Trophoblast cell (in vitro differentiated cells and primary cell): Measurements from ENCODE around the gene NLRP5.

ENCODE experiments used
- DNase-seq, 2 donors: peaks; one replicate each; pipeline ENCODE4 v3.0.0-alpha.2; 2016
- H2AFZ ChIP-seq: 2 replicates; pipeline ENCODE4 v1.6.1; 2013; ENCODE audit warnings: low read length, moderate library complexity, mild to moderate bottlenecking; ENCODE audit not compliant: insufficient read depth, poor library complexity
- H2AK5ac ChIP-seq: 2 replicates; pipeline ENCODE4 v1.6.1; 2013; ENCODE audit warnings: mild to moderate bottlenecking, low read length
- H2BK120ac ChIP-seq: 2 replicates; pipeline ENCODE4 v1.6.1; 2013; ENCODE audit warnings: low read length, mild to moderate bottlenecking, moderate library complexity; ENCODE audit not compliant: insufficient read depth, poor library complexity
- H2BK12ac ChIP-seq: 2 replicates; pipeline ENCODE4 v1.6.1; 2013; ENCODE audit warnings: mild to moderate bottlenecking, low read length, moderate library complexity
- H2BK5ac ChIP-seq: 2 replicates; pipeline ENCODE4 v1.6.1; 2013; ENCODE audit warnings: low read length, low read depth, moderate library complexity, mild to moderate bottlenecking; ENCODE audit not compliant: poor library complexity
- H3K14ac ChIP-seq: 2 replicates; pipeline ENCODE4 v1.6.1; 2013; ENCODE audit warnings: mild to moderate bottlenecking, low read length
- H3K18ac ChIP-seq: 2 replicates; pipeline ENCODE4 v1.6.1; 2013; ENCODE audit warnings: mild to moderate bottlenecking, low read length
- H3K23ac ChIP-seq: 2 replicates; pipeline ENCODE4 v1.6.1; 2013; ENCODE audit warnings: low read length
- H3K27ac ChIP-seq: 2 replicates; pipeline ENCODE4 v1.5.1; 2013; ENCODE audit warnings: low read depth, mild to moderate bottlenecking, inconsistent platforms, low read length, moderate library complexity
- H3K27me3 ChIP-seq: 2 replicates; pipeline ENCODE4 v1.6.1; 2013; ENCODE audit warnings: inconsistent platforms, mild to moderate bottlenecking, low read length, moderate library complexity; ENCODE audit not compliant: insufficient read depth
- H3K36me3 ChIP-seq, 2 experiments: 1 replicate in 1 of 2; 2 replicates in 1 of 2; pipeline ENCODE4 v1.6.1; 2013; ENCODE audit warnings: low read length in 2 of 2, mild to moderate bottlenecking in 2 of 2, moderate library complexity in 1 of 2; ENCODE audit not compliant: insufficient read depth in 2 of 2, control insufficient read depth in 1 of 2
- H3K4ac ChIP-seq: 2 replicates; pipeline ENCODE4 v1.6.1; 2013; ENCODE audit warnings: low read depth, mild to moderate bottlenecking, low read length, moderate library complexity
- H3K4me1 ChIP-seq, 2 experiments: 1 replicate in 1 of 2; 2 replicates in 1 of 2; pipeline ENCODE4 v1.6.1; 2013; ENCODE audit warnings: low read length in 2 of 2, mild to moderate bottlenecking in 2 of 2, moderate library complexity in 1 of 2; ENCODE audit not compliant: insufficient read depth in 2 of 2, control insufficient read depth in 1 of 2
- H3K4me2 ChIP-seq: 2 replicates; pipeline ENCODE4 v1.6.1; 2013; ENCODE audit warnings: inconsistent platforms, mild to moderate bottlenecking, low read length, moderate library complexity
- H3K4me3 ChIP-seq: 2 replicates; pipeline ENCODE4 v1.5.1; 2013; ENCODE audit warnings: mild to moderate bottlenecking, low read depth, low read length, inconsistent platforms
- H3K79me1 ChIP-seq: one replicate; pipeline ENCODE4 v1.6.1; 2013; ENCODE audit warnings: low read length
- H3K79me2 ChIP-seq: 2 replicates; pipeline ENCODE4 v1.6.1; 2013; ENCODE audit warnings: low read length, mild to moderate bottlenecking; ENCODE audit not compliant: control insufficient read depth, insufficient read depth, poor library complexity
- H3K9ac ChIP-seq: 2 replicates; pipeline ENCODE4 v1.6.1; 2013; ENCODE audit warnings: mild to moderate bottlenecking, low read length
- H3K9me3 ChIP-seq: 2 replicates; pipeline ENCODE4 v1.6.1; 2013; ENCODE audit warnings: low read depth, mild to moderate bottlenecking, control low read depth, inconsistent platforms, low read length; ENCODE audit not compliant: insufficient read depth
- H4K12ac ChIP-seq: 2 replicates; pipeline ENCODE4 v1.6.1; 2013; ENCODE audit warnings: low read depth, mild to moderate bottlenecking, low read length, moderate library complexity
- H4K8ac ChIP-seq: 2 replicates; pipeline ENCODE4 v1.6.1; 2013; ENCODE audit warnings: low read depth, mild to moderate bottlenecking, low read length, moderate library complexity
- H4K91ac ChIP-seq: one replicate; pipeline ENCODE4 v1.6.1; 2013; ENCODE audit warnings: low read depth, mild to moderate bottlenecking, low read length, moderate library complexity
- WGBS: extraction: QIAGEN DNeasy Blood & Tissue Kit; methylation state at CpG from one replicate; pipeline ENCODE4 v1.1.7; 2013; ENCODE audit warnings: missing lambda C conversion rate; ENCODE audit not compliant: insufficient read length, insufficient coverage; ENCODE audit errors: extremely low coverage; 5-methylcytosine and 5-hydroxymethylcytosine counted together

NLRP5 gene

DNA sequence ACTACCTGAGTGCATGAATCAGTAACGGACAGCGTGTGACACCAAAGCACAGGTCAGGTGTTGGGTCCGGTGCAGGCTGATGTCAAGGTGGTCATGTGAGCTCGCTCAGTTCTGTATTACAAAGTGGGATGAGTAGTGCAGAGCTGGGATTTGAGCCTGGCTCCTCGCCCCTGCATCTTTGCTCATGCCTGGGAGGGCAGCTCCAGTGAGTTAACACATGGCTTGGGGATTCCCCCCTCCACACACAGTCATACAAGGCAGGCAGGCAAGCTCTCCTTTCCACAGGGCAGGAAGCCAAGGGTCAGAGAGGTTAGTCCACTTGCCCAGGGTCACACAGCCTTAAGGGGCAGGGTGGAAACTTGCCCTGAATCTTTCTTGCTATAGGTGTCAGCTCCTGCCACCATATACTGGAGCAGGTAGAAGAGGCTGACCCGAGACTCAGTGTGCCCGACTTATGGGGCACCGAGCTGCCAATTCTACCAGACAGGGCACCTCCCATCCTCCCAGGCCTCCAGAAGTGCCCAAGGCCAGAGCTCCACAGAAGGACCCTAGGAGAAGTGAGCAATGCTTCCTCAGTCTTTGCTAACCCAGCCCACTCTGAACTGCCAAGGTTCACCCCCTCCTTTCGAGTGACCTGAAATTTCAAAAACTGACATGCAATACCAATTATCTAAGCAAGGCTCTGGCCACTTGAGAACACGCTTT lies 99.1 kb downstream of the NLRP5 start:
- Histone ChIP-seq H3K23ac (no peak overlapping the region), H2BK120ac (no peak overlapping the region), H3K27me3 (no peaks in the 10 kb centered on the region), H2AFZ (no peak overlapping the region), H3K4ac (no peak overlapping the region), H3K27ac (no peak overlapping the region), H2BK12ac (no peak overlapping the region), H3K36me3 (peaks cover 28 to 35% of the 10 kb centered on the region in 2 experiments), H3K18ac (no peak overlapping the region), H4K91ac (no peak overlapping the region), H2AK5ac (no peak overlapping the region), H3K79me1 (no peaks in the 10 kb centered on the region), H3K9ac (no peak overlapping the region), H4K8ac (no peak overlapping the region), H3K14ac (no peak overlapping the region), H3K9me3 (peaks cover 5% of the 10 kb centered on the region), H3K4me3 (no peak overlapping the region), H3K79me2 (no peaks in the 10 kb centered on the region), H2BK5ac (no peak overlapping the region), H3K4me1 (peaks cover 6 to 7% of the 10 kb centered on the region in 2 experiments), H3K4me2 (no peak overlapping the region), H4K12ac (no peak overlapping the region)
- no peak for DNase-seq
- no CpG with 5 or more reads among the region's 10 CpGs for WGBS

DNA sequence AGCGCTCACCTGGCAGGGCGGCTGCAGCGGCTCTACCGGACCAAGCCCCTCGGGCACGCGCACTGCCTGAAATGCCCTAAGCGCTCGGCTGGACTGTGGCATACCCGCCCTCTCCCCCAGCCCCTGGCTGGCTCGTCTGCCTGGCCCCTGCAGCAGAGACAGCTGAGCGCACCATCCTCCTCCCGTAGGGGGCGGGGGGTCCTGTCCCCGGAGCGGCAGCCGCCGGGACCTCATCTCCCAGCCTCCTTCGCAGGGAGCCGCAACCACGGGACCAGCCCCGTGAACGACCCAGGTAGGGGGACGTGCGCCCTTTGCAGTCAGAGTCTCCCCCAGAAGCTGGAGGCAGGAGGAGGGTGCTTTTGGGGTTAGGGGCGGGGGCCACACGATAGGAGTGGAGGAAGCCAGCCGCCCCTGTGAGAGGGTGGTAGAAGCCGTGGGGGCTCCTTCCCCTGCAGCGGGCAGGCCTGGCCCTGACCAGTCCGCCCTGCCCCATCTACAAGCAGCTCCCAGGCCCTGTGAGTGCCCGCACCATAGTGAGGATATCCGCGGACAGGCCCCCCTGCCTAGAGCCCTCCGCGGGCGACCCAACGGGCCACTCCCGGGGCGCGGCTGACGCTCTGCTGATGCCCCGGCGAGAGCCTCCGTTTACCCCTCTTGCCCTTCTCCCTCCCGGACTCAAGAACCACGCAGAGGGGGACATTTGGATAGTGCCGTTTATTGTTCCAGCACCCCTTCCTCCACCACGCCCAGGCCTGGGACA lies 100.3 kb downstream of the NLRP5 start:
- H2BK12ac ChIP-seq, result no peak overlapping the region
- no peak overlapping the region for H4K91ac ChIP-seq
- no peaks in the 10 kb centered on the region for H3K4me1 ChIP-seq
- no peak overlapping the region for H3K9ac ChIP-seq
- H3K23ac ChIP-seq, result no peak overlapping the region
- H2BK5ac ChIP-seq, result no peak overlapping the region
- no peak overlapping the region for H2BK120ac ChIP-seq
- H3K36me3 ChIP-seq, result peaks cover 28 to 35% of the 10 kb centered on the region in 2 experiments
- H3K9me3 ChIP-seq, result peaks cover 5% of the 10 kb centered on the region
- H3K27me3 ChIP-seq, result no peaks in the 10 kb centered on the region
- no peak overlapping the region for H3K4me3 ChIP-seq
- H4K12ac ChIP-seq, result no peak overlapping the region
- no peak overlapping the region for H3K18ac ChIP-seq
- H3K4me2 ChIP-seq, result no peak overlapping the region
- no peak overlapping the region for H3K27ac ChIP-seq
- no peak overlapping the region for H3K14ac ChIP-seq
- no peak overlapping the region for H2AK5ac ChIP-seq
- H4K8ac ChIP-seq, result no peak overlapping the region
- H2AFZ ChIP-seq, result no peak overlapping the region
- no peak for DNase-seq
- no peaks in the 10 kb centered on the region for H3K79me1 ChIP-seq
- no CpG with 5 or more reads among the region's 49 CpGs for WGBS
- H3K79me2 ChIP-seq, result no peaks in the 10 kb centered on the region
- no peak overlapping the region for H3K4ac ChIP-seq

DNA sequence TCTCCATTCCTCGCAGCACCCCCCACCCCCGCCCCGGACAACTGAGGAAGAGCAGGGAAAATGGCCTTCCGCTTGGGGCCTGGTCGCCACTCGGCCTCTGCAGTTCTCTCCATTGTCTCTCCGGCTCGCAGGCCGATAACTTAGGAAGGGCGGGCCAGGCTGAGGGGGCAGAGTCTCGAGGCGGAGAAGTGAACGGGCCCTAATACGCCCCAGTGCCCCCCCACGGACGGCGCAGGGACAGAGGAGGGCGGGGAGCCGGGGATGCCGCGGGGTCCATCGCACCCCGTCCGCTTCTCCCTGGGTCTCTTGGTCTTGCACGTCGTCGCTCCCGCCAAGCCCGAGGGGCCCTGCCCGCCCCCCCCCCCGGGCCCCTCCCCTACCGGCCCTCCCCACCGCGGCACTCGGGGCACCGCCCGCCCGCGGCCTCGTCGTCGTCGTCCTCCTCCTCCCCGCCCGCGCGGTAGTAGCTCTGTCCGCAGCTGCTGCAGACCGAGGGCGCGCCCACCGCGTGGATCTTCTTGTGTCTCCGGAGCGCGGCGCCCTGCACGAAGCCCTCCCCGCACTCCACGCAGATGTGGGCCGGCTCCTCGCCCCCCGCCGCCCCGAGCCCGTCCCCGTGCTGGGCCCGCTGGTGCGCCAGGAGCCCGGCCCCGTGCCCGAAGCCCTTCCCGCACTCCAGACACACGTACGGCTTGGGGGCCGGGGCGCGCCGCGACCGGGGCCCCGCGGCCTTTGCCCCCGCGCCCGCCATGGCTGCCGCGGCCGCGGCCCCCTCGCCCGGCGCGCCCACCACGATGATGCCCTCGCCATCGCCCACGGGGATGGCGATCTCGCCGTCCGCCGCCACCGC lies 101.3 kb downstream of the NLRP5 start:
- Histone ChIP-seq H4K91ac (no peak overlapping the region), H4K12ac (no peak overlapping the region), H3K79me2 (no peaks in the 10 kb centered on the region), H2BK12ac (no peak overlapping the region), H3K4me2 (no peak overlapping the region), H2BK120ac (no peak overlapping the region), H2AK5ac (no peak overlapping the region), H3K9ac (no peak overlapping the region), H3K4ac (no peak overlapping the region), H3K4me1 (no peaks in the 10 kb centered on the region), H3K4me3 (no peak overlapping the region), H2BK5ac (no peak overlapping the region), H3K27me3 (no peaks in the 10 kb centered on the region), H4K8ac (no peak overlapping the region), H3K36me3 (peaks cover 32 to 37% of the 10 kb centered on the region in 2 experiments), H3K23ac (no peak overlapping the region), H3K14ac (no peak overlapping the region), H3K18ac (no peak overlapping the region), H3K79me1 (no peaks in the 10 kb centered on the region), H3K9me3 (peaks cover 9% of the 10 kb centered on the region), H3K27ac (no peak overlapping the region), H2AFZ (no peak overlapping the region)
- no CpG with 5 or more reads among the region's 104 CpGs for WGBS
- no peak for DNase-seq

DNA sequence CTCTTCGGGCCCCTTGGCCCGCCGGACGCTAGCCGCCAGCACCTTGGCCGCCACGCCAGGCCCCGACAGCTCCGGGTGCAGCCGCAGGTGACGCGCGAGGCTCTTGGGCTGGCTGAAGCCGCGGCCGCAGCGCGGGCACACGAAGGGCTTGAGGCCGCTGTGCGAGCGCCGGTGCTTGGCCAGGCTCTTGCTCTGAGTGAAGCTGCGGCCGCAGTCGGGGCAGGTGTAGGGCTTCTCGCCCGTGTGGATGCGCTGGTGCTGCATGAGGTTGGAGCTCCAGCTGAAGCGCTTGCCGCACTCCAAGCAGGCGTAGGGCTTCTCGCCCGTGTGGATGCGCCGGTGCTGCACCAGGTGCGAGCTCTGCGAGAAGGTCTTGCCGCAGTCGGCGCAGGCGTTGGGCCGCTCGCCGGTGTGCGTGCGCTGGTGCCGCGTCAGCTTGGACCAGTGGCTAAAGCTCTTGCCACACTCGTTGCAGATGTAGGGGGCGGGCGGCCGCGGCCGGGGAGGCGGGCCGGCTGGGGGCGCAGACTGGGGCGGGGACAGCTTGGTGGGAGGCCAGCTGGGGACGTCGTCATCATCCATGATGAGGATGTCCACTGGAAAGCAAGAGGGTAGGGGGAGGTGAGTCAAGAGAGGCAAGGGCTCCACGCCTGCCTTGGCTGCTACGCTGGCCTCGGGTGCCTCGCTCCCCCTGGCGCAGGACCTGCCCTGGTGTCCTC lies 102.1 kb downstream of the NLRP5 start:
- Histone ChIP-seq H3K9me3 (peaks cover 11% of the 10 kb centered on the region), H3K18ac (no peak overlapping the region), H3K27me3 (no peaks in the 10 kb centered on the region), H3K23ac (no peak overlapping the region), H2AFZ (no peak overlapping the region), H4K12ac (no peak overlapping the region), H3K79me1 (no peaks in the 10 kb centered on the region), H3K4ac (no peak overlapping the region), H2BK120ac (no peak overlapping the region), H2BK5ac (no peak overlapping the region), H3K36me3 (peaks cover 38 to 45% of the 10 kb centered on the region in 2 experiments), H3K27ac (no peak overlapping the region), H3K4me2 (no peak overlapping the region), H3K14ac (no peak overlapping the region), H4K8ac (no peak overlapping the region), H3K79me2 (no peaks in the 10 kb centered on the region), H3K9ac (no peak overlapping the region), H4K91ac (no peak overlapping the region), H3K4me1 (no peaks in the 10 kb centered on the region), H2AK5ac (no peak overlapping the region), H3K4me3 (no peak overlapping the region), H2BK12ac (no peak overlapping the region)
- no peak for DNase-seq
- no CpG with 5 or more reads among the region's 66 CpGs for WGBS
